ENCODE data around the gene ARHGAP44.

Gene ARHGAP44

DNA sequence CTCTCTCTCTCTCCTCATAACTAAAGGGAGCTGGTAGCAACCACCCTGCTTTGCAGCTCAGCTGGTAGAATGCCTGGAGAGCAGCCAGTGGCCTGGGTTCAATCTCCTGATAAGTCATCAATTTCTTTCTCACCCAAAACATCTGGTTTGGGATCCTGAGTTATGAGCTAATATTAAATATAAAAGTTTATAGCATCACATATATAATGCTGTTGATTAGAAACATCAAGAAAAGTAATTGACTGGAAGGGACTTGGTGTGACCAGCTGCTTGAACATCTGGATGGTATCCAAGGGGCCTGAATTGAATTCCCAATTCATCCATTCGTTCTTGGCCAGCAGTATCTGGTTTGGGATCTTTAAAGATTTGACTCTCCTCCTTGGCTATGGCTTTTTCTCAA lies 240.8 kb downstream of the ARHGAP44 start:
- no peak overlapping the region for H3K18ac ChIP-seq (ENCODE audit: low read length)
- no peak for DNase-seq
- WGBS (ENCODE audit: extremely low coverage, insufficient coverage, insufficient read length) = no CpG with 5 or more reads among the region's 1 CpG

DNA sequence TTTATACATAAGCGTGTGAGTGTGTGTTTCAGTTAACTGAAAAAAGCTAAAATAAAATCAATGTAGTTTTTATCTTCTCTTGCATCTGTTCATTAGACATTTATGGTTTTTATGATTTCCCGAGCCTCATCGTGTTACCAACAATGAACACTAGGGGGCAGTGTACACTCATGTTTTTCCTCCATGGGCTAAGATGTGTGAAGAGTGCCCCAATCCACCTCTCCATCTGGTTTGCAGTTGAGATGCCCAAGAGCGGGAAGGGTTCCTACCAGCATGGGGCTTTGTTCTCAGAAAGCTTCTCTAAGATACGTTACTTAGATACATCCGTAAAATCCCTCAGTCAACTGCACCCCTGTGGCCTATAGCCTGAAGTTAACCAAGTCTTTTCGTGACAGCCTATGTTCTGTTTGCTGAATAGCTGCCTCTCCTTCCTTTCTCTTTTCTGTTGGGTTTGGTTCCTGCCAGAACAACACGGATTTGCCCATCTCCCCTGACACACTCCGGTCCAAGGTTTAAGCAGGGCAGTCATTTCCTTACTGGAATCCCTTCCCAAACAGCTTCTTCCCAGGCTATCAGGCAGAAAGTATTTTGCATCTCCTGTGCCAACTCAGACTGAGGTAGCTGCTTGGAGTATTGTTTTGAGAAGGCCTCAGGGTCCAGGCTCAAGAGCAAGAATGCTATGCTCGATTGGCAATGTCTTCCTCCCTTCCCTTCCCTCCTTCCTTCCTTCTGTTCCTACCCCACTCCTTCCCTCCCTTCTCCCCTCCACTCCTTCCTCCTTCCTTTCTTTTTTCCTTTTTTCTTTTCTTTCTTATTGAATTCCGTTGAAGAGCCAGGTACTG lies 241.4 kb downstream of the ARHGAP44 start:
- no peak overlapping the region for H3K4me3 ChIP-seq (ENCODE audit: low read depth, low read length)
- WGBS (ENCODE audit: extremely low coverage, insufficient coverage, insufficient read length) = no CpG with 5 or more reads among the region's 11 CpGs
- H3K36me3 ChIP-seq (ENCODE audit: control insufficient read depth in 1 of 2, insufficient read depth in 2 of 2, low read length in 2 of 2) = no peaks in the 10 kb centered on the region
- H4K8ac ChIP-seq (ENCODE audit: low read depth, low read length) = no peak overlapping the region
- no peak overlapping the region for H3K14ac ChIP-seq (ENCODE audit: low read length)
- H3K4ac ChIP-seq (ENCODE audit: low read depth, low read length) = no peak overlapping the region
- H3K27ac ChIP-seq (ENCODE audit: low read depth, low read length) = no peak overlapping the region
- no peak overlapping the region for H2BK12ac ChIP-seq (ENCODE audit: low read length)
- no peaks in the 10 kb centered on the region for H3K79me2 ChIP-seq (ENCODE audit: control insufficient read depth, insufficient read depth, low read length, poor library complexity)
- H3K23ac ChIP-seq (ENCODE audit: low read length) = no peak overlapping the region
- no peak overlapping the region for H4K91ac ChIP-seq (ENCODE audit: low read depth, low read length)
- no peak overlapping the region for H3K9ac ChIP-seq (ENCODE audit: low read length)
- no peak overlapping the region for H2AK5ac ChIP-seq (ENCODE audit: low read length)
- H3K27me3 ChIP-seq (ENCODE audit: insufficient read depth, low read length) = no peaks in the 10 kb centered on the region
- H3K18ac ChIP-seq (ENCODE audit: low read length) = no peak overlapping the region
- H2BK120ac ChIP-seq (ENCODE audit: insufficient read depth, low read length, poor library complexity) = no peak overlapping the region
- H2BK5ac ChIP-seq (ENCODE audit: low read depth, low read length, poor library complexity) = no peak overlapping the region
- no peaks in the 10 kb centered on the region for H3K4me1 ChIP-seq (ENCODE audit: control insufficient read depth in 1 of 2, insufficient read depth in 2 of 2, low read length in 2 of 2)
- H4K12ac ChIP-seq (ENCODE audit: low read depth, low read length) = no peak overlapping the region
- no peak overlapping the region for H2AFZ ChIP-seq (ENCODE audit: insufficient read depth, low read length, poor library complexity)
- peaks cover under 1% of the 10 kb centered on the region for H3K9me3 ChIP-seq (ENCODE audit: insufficient read depth, low read depth, low read length)
- no peaks in the 10 kb centered on the region for H3K79me1 ChIP-seq (ENCODE audit: low read length)
- DNase-seq = peak; percentile 65 to 90
- no peak overlapping the region for H3K4me2 ChIP-seq (ENCODE audit: low read length)

More for the DNA sequence above, 240.8 kb downstream of the ARHGAP44 start:
- H4K12ac ChIP-seq (ENCODE audit: low read depth, low read length) = no peak overlapping the region
- no peaks in the 10 kb centered on the region for H3K79me1 ChIP-seq (ENCODE audit: low read length)
- no peak overlapping the region for H2AFZ ChIP-seq (ENCODE audit: insufficient read depth, low read length, poor library complexity)
- H3K23ac ChIP-seq (ENCODE audit: low read length) = no peak overlapping the region
- no peak overlapping the region for H3K4me3 ChIP-seq (ENCODE audit: low read depth, low read length)
- no peak overlapping the region for H3K14ac ChIP-seq (ENCODE audit: low read length)
- H3K9ac ChIP-seq (ENCODE audit: low read length) = no peak overlapping the region
- H3K27me3 ChIP-seq (ENCODE audit: insufficient read depth, low read length) = no peaks in the 10 kb centered on the region
- no peak overlapping the region for H3K27ac ChIP-seq (ENCODE audit: low read depth, low read length)
- no peak overlapping the region for H4K91ac ChIP-seq (ENCODE audit: low read depth, low read length)
- no peak overlapping the region for H3K4ac ChIP-seq (ENCODE audit: low read depth, low read length)
- H2BK5ac ChIP-seq (ENCODE audit: low read depth, low read length, poor library complexity) = no peak overlapping the region
- no peak overlapping the region for H4K8ac ChIP-seq (ENCODE audit: low read depth, low read length)
- H3K4me2 ChIP-seq (ENCODE audit: low read length) = no peak overlapping the region
- no peaks in the 10 kb centered on the region for H3K36me3 ChIP-seq (ENCODE audit: control insufficient read depth in 1 of 2, insufficient read depth in 2 of 2, low read length in 2 of 2)
- no peak overlapping the region for H2BK120ac ChIP-seq (ENCODE audit: insufficient read depth, low read length, poor library complexity)
- no peaks in the 10 kb centered on the region for H3K4me1 ChIP-seq (ENCODE audit: control insufficient read depth in 1 of 2, insufficient read depth in 2 of 2, low read length in 2 of 2)
- H2BK12ac ChIP-seq (ENCODE audit: low read length) = no peak overlapping the region
- H3K79me2 ChIP-seq (ENCODE audit: control insufficient read depth, insufficient read depth, low read length, poor library complexity) = no peaks in the 10 kb centered on the region
- no peaks in the 10 kb centered on the region for H3K9me3 ChIP-seq (ENCODE audit: insufficient read depth, low read depth, low read length)
- H2AK5ac ChIP-seq (ENCODE audit: low read length) = no peak overlapping the region

DNA sequence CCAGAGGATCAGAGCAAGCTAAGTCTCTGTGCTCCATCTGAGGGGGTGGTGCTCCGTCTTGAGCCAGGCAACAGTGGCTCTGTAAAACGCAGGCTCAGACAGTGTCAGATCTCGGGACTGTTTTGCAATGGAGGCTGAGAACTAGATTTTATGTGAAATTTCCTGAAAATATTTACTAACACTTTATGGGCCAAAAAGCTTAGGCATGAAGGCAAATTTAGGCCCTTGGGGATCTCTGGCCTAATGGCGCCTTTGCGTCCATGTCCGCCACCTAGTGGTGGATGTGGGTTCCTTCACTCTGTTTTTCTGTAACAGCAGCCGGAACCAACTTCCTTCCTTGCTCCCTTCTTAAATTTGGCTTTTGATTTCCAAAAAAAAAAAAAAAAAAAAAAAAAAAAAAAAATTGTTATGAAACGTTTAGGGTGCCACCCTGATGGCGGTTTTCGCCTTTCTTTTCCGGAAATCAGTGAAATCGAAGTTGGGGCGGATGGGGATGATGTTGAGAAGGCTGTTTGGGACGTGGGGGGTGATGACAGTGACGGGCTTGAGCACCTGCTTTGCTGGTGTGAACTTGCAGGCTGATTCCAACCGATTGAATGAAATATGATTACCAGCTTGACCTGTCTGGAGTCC lies 242.5 kb downstream of the ARHGAP44 start:
- Histone ChIP-seq H3K79me1 (ENCODE audit: low read length) (no peaks in the 10 kb centered on the region), H3K36me3 (ENCODE audit: control insufficient read depth in 1 of 2, insufficient read depth in 2 of 2, low read length in 2 of 2) (no peaks in the 10 kb centered on the region), H3K9ac (ENCODE audit: low read length) (no peak overlapping the region), H4K91ac (ENCODE audit: low read depth, low read length) (no peak overlapping the region), H2BK12ac (ENCODE audit: low read length) (no peak overlapping the region), H2AFZ (ENCODE audit: insufficient read depth, low read length, poor library complexity) (no peak overlapping the region), H3K18ac (ENCODE audit: low read length) (no peak overlapping the region), H3K14ac (ENCODE audit: low read length) (no peak overlapping the region), H3K9me3 (ENCODE audit: insufficient read depth, low read depth, low read length) (peaks cover 2% of the 10 kb centered on the region), H4K8ac (ENCODE audit: low read depth, low read length) (no peak overlapping the region), H4K12ac (ENCODE audit: low read depth, low read length) (no peak overlapping the region), H3K4me1 (ENCODE audit: control insufficient read depth in 1 of 2, insufficient read depth in 2 of 2, low read length in 2 of 2) (no peaks in the 10 kb centered on the region), H2BK120ac (ENCODE audit: insufficient read depth, low read length, poor library complexity) (no peak overlapping the region), H3K4ac (ENCODE audit: low read depth, low read length) (no peak overlapping the region), H3K23ac (ENCODE audit: low read length) (no peak overlapping the region), H3K27me3 (ENCODE audit: insufficient read depth, low read length) (no peaks in the 10 kb centered on the region), H2BK5ac (ENCODE audit: low read depth, low read length, poor library complexity) (no peak overlapping the region), H2AK5ac (ENCODE audit: low read length) (no peak overlapping the region), H3K79me2 (ENCODE audit: control insufficient read depth, insufficient read depth, low read length, poor library complexity) (no peaks in the 10 kb centered on the region), H3K4me3 (ENCODE audit: low read depth, low read length) (no peak overlapping the region), H3K4me2 (ENCODE audit: low read length) (no peak overlapping the region), H3K27ac (ENCODE audit: low read depth, low read length) (no peak overlapping the region)
- WGBS (ENCODE audit: extremely low coverage, insufficient coverage, insufficient read length) = no CpG with 5 or more reads among the region's 16 CpGs
- DNase-seq = peak; percentile 23 to 77

DNA sequence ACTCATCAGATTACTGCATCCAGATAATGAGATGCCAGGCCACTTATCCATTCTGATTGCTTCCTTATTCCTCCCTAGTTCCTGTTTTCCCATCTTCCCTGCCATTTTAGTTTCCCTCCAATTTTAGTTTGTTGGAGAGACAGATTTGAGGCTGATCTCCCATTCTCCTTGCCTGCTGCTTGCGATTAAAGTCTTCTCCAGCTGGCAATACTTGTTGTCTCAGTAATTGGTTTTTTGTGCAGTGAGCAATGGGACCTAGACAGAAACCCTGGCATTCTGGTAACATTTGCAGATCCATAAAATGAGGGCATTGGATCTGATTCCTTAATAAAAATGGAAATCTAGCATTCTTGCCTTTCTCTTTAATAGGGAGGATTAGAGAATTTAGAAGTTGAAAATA lies 246.1 kb downstream of the ARHGAP44 start:
- Histone ChIP-seq H3K9ac (ENCODE audit: low read length) (no peak overlapping the region), H3K4me1 (ENCODE audit: control insufficient read depth in 1 of 2, insufficient read depth in 2 of 2, low read length in 2 of 2) (no peaks in the 10 kb centered on the region), H3K4me2 (ENCODE audit: low read length) (no peak overlapping the region), H2BK12ac (ENCODE audit: low read length) (no peak overlapping the region), H3K4me3 (ENCODE audit: low read depth, low read length) (no peak overlapping the region), H3K23ac (ENCODE audit: low read length) (no peak overlapping the region), H4K91ac (ENCODE audit: low read depth, low read length) (no peak overlapping the region), H4K8ac (ENCODE audit: low read depth, low read length) (no peak overlapping the region), H3K9me3 (ENCODE audit: insufficient read depth, low read depth, low read length) (peaks cover 2% of the 10 kb centered on the region), H3K18ac (ENCODE audit: low read length) (no peak overlapping the region), H3K79me1 (ENCODE audit: low read length) (no peaks in the 10 kb centered on the region), H2BK5ac (ENCODE audit: low read depth, low read length, poor library complexity) (no peak overlapping the region), H2BK120ac (ENCODE audit: insufficient read depth, low read length, poor library complexity) (no peak overlapping the region), H3K14ac (ENCODE audit: low read length) (no peak overlapping the region), H3K27me3 (ENCODE audit: insufficient read depth, low read length) (no peaks in the 10 kb centered on the region), H2AFZ (ENCODE audit: insufficient read depth, low read length, poor library complexity) (no peak overlapping the region), H3K27ac (ENCODE audit: low read depth, low read length) (no peak overlapping the region), H3K4ac (ENCODE audit: low read depth, low read length) (no peak overlapping the region), H3K36me3 (ENCODE audit: control insufficient read depth in 1 of 2, insufficient read depth in 2 of 2, low read length in 2 of 2) (no peaks in the 10 kb centered on the region), H3K79me2 (ENCODE audit: control insufficient read depth, insufficient read depth, low read length, poor library complexity) (no peaks in the 10 kb centered on the region), H2AK5ac (ENCODE audit: low read length) (no peak overlapping the region), H4K12ac (ENCODE audit: low read depth, low read length) (no peak overlapping the region)
- WGBS (ENCODE audit: extremely low coverage, insufficient coverage, insufficient read length) = no CpG with 5 or more reads among the region's 1 CpG
- no peak for DNase-seq
